ENCODE data around the gene GUCA1A.
A peak's percentile ranks its signal among the peaks of the same experiment; 100 is the strongest.
"Not testable (repeated sequence)": the region's sequence is repeated elsewhere in the genome, so short reads cannot be mapped to it uniquely, and the experiment has no call there.

The GUCA1A gene

GRCh38 chr6:42202131-42202915, 29.2 kb downstream of the GUCA1A start:
- peaks cover 16 to 20% of the 10 kb centered on the region in 2 donors for H3K4me1 ChIP-seq (ENCODE audit: control insufficient read depth in 1 of 2, insufficient read depth in 2 of 2, low read length in 2 of 2)
- H3K27me3 ChIP-seq (ENCODE audit: control insufficient read depth in 1 of 2, insufficient read depth in 2 of 2, low read length in 2 of 2); H3K9ac ChIP-seq (ENCODE audit: low read depth in 1 of 2, low read length in 2 of 2); H3K4me3 ChIP-seq (ENCODE audit: low read depth in 1 of 2, low read length in 2 of 2); H3K27ac ChIP-seq (ENCODE audit: low read depth, low read length); H3K36me3 ChIP-seq (ENCODE audit: control insufficient read depth in 1 of 2, insufficient read depth in 2 of 2, low read length in 2 of 2); H3K9me3 ChIP-seq (ENCODE audit: control insufficient read depth in 1 of 2, low read length in 2 of 2): not testable (repeated sequence)

- no peak overlapping the region for H3K27ac ChIP-seq (ENCODE audit: low read depth, low read length)
- no peaks in the 10 kb centered on the region for H3K27me3 ChIP-seq (ENCODE audit: control insufficient read depth in 1 of 2, insufficient read depth in 2 of 2, low read length in 2 of 2)
- H3K9ac ChIP-seq (ENCODE audit: low read depth in 1 of 2, low read length in 2 of 2) = no peak overlapping the region
- H3K36me3 ChIP-seq (ENCODE audit: control insufficient read depth in 1 of 2, insufficient read depth in 2 of 2, low read length in 2 of 2) = peaks cover 2 to 12% of the 10 kb centered on the region in 2 donors
- no peak overlapping the region for H3K4me3 ChIP-seq (ENCODE audit: low read depth in 1 of 2, low read length in 2 of 2)
- H3K9me3 ChIP-seq (ENCODE audit: control insufficient read depth in 1 of 2, low read length in 2 of 2) = peaks cover 0 to 3% of the 10 kb centered on the region in 2 donors
- peaks cover 8 to 12% of the 10 kb centered on the region in 2 donors for H3K4me1 ChIP-seq (ENCODE audit: control insufficient read depth in 1 of 2, insufficient read depth in 2 of 2, low read length in 2 of 2)
Observed at GRCh38 chr6:42203183-42203582, 30.0 kb downstream of the GUCA1A start.

- Histone ChIP-seq H3K4me3 (ENCODE audit: low read depth in 1 of 2, low read length in 2 of 2) (peak overlapping the region in 1 of 2 donors; percentile 43), H3K27ac (ENCODE audit: low read depth, low read length) (no peak overlapping the region), H3K9ac (ENCODE audit: low read depth in 1 of 2, low read length in 2 of 2) (no peak overlapping the region), H3K27me3 (ENCODE audit: control insufficient read depth in 1 of 2, insufficient read depth in 2 of 2, low read length in 2 of 2) (no peaks in the 10 kb centered on the region), H3K4me1 (ENCODE audit: control insufficient read depth in 1 of 2, insufficient read depth in 2 of 2, low read length in 2 of 2) (peaks cover 8 to 11% of the 10 kb centered on the region in 2 donors), H3K36me3 (ENCODE audit: control insufficient read depth in 1 of 2, insufficient read depth in 2 of 2, low read length in 2 of 2) (peaks cover 10 to 28% of the 10 kb centered on the region in 2 donors), H3K9me3 (ENCODE audit: control insufficient read depth in 1 of 2, low read length in 2 of 2) (no peaks in the 10 kb centered on the region)
Observed at GRCh38 chr6:42204768-42205282, 31.7 kb downstream of the GUCA1A start.

GRCh38 chr6:42207559-42207958, 34.4 kb downstream of the GUCA1A start:
- not testable (repeated sequence) for H3K4me1 ChIP-seq (ENCODE audit: control insufficient read depth in 1 of 2, insufficient read depth in 2 of 2, low read length in 2 of 2); H3K9ac ChIP-seq (ENCODE audit: low read depth in 1 of 2, low read length in 2 of 2); H3K9me3 ChIP-seq (ENCODE audit: control insufficient read depth in 1 of 2, low read length in 2 of 2); H3K27me3 ChIP-seq (ENCODE audit: control insufficient read depth in 1 of 2, insufficient read depth in 2 of 2, low read length in 2 of 2); H3K4me3 ChIP-seq (ENCODE audit: low read depth in 1 of 2, low read length in 2 of 2); H3K27ac ChIP-seq (ENCODE audit: low read depth, low read length)
- peaks cover 27 to 51% of the 10 kb centered on the region in 2 donors for H3K36me3 ChIP-seq (ENCODE audit: control insufficient read depth in 1 of 2, insufficient read depth in 2 of 2, low read length in 2 of 2)

GRCh38 chr6:42210551-42210950, 37.4 kb downstream of the GUCA1A start:
- Histone ChIP-seq H3K4me1 (ENCODE audit: control insufficient read depth in 1 of 2, insufficient read depth in 2 of 2, low read length in 2 of 2) (peaks cover 0 to 2% of the 10 kb centered on the region in 2 donors), H3K36me3 (ENCODE audit: control insufficient read depth in 1 of 2, insufficient read depth in 2 of 2, low read length in 2 of 2) (peaks cover 36 to 66% of the 10 kb centered on the region in 2 donors), H3K9ac (ENCODE audit: low read depth in 1 of 2, low read length in 2 of 2) (no peak overlapping the region), H3K4me3 (ENCODE audit: low read depth in 1 of 2, low read length in 2 of 2) (no peak overlapping the region), H3K9me3 (ENCODE audit: control insufficient read depth in 1 of 2, low read length in 2 of 2) (no peaks in the 10 kb centered on the region), H3K27me3 (ENCODE audit: control insufficient read depth in 1 of 2, insufficient read depth in 2 of 2, low read length in 2 of 2) (no peaks in the 10 kb centered on the region), H3K27ac (ENCODE audit: low read depth, low read length) (no peak overlapping the region)

GRCh38 chr6:42211726-42212125, 38.6 kb downstream of the GUCA1A start:
- Histone ChIP-seq H3K36me3 (ENCODE audit: control insufficient read depth in 1 of 2, insufficient read depth in 2 of 2, low read length in 2 of 2) (peaks cover 36 to 60% of the 10 kb centered on the region in 2 donors), H3K4me1 (ENCODE audit: control insufficient read depth in 1 of 2, insufficient read depth in 2 of 2, low read length in 2 of 2) (peaks cover 0 to 9% of the 10 kb centered on the region in 2 donors), H3K27ac (ENCODE audit: low read depth, low read length) (no peak overlapping the region), H3K9ac (ENCODE audit: low read depth in 1 of 2, low read length in 2 of 2) (no peak overlapping the region), H3K27me3 (ENCODE audit: control insufficient read depth in 1 of 2, insufficient read depth in 2 of 2, low read length in 2 of 2) (no peaks in the 10 kb centered on the region), H3K4me3 (ENCODE audit: low read depth in 1 of 2, low read length in 2 of 2) (no peak overlapping the region), H3K9me3 (ENCODE audit: control insufficient read depth in 1 of 2, low read length in 2 of 2) (no peaks in the 10 kb centered on the region)

GRCh38 chr6:42212442-42212841, 39.3 kb downstream of the GUCA1A start:
- Histone ChIP-seq H3K27me3 (ENCODE audit: control insufficient read depth in 1 of 2, insufficient read depth in 2 of 2, low read length in 2 of 2) (no peaks in the 10 kb centered on the region), H3K36me3 (ENCODE audit: control insufficient read depth in 1 of 2, insufficient read depth in 2 of 2, low read length in 2 of 2) (peaks cover 36 to 59% of the 10 kb centered on the region in 2 donors), H3K4me3 (ENCODE audit: low read depth in 1 of 2, low read length in 2 of 2) (no peak overlapping the region), H3K9ac (ENCODE audit: low read depth in 1 of 2, low read length in 2 of 2) (no peak overlapping the region), H3K9me3 (ENCODE audit: control insufficient read depth in 1 of 2, low read length in 2 of 2) (no peaks in the 10 kb centered on the region), H3K27ac (ENCODE audit: low read depth, low read length) (no peak overlapping the region), H3K4me1 (ENCODE audit: control insufficient read depth in 1 of 2, insufficient read depth in 2 of 2, low read length in 2 of 2) (peaks cover 0 to 15% of the 10 kb centered on the region in 2 donors)

GRCh38 chr6:42216495-42216894, 43.3 kb downstream of the GUCA1A start:
- H3K27me3 ChIP-seq (ENCODE audit: control insufficient read depth in 1 of 2, insufficient read depth in 2 of 2, low read length in 2 of 2); H3K9me3 ChIP-seq (ENCODE audit: control insufficient read depth in 1 of 2, low read length in 2 of 2); H3K27ac ChIP-seq (ENCODE audit: low read depth, low read length): not testable (repeated sequence)
- Histone ChIP-seq H3K9ac (ENCODE audit: low read depth in 1 of 2, low read length in 2 of 2) (peak overlapping the region in 1 of 2 donors; percentile 88), H3K4me3 (ENCODE audit: low read depth in 1 of 2, low read length in 2 of 2) (peak overlapping the region; percentile 92 to 93), H3K36me3 (ENCODE audit: control insufficient read depth in 1 of 2, insufficient read depth in 2 of 2, low read length in 2 of 2) (peaks cover 15 to 25% of the 10 kb centered on the region in 2 donors), H3K4me1 (ENCODE audit: control insufficient read depth in 1 of 2, insufficient read depth in 2 of 2, low read length in 2 of 2) (peaks cover 0 to 15% of the 10 kb centered on the region in 2 donors)

GRCh38 chr6:42217157-42217518, 44.0 kb downstream of the GUCA1A start:
- no peak overlapping the region for H3K27ac ChIP-seq (ENCODE audit: low read depth, low read length)
- H3K4me1 ChIP-seq (ENCODE audit: control insufficient read depth in 1 of 2, insufficient read depth in 2 of 2, low read length in 2 of 2) = peaks cover 0 to 15% of the 10 kb centered on the region in 2 donors
- peak overlapping the region; percentile 79 to 88 for H3K9ac ChIP-seq (ENCODE audit: low read depth in 1 of 2, low read length in 2 of 2)
- no peaks in the 10 kb centered on the region for H3K9me3 ChIP-seq (ENCODE audit: control insufficient read depth in 1 of 2, low read length in 2 of 2)
- H3K36me3 ChIP-seq (ENCODE audit: control insufficient read depth in 1 of 2, insufficient read depth in 2 of 2, low read length in 2 of 2) = peaks cover 12 to 19% of the 10 kb centered on the region in 2 donors
- peak overlapping the region; percentile 92 to 93 for H3K4me3 ChIP-seq (ENCODE audit: low read depth in 1 of 2, low read length in 2 of 2)
- no peaks in the 10 kb centered on the region for H3K27me3 ChIP-seq (ENCODE audit: control insufficient read depth in 1 of 2, insufficient read depth in 2 of 2, low read length in 2 of 2)

GRCh38 chr6:42217519-42218367, 44.6 kb downstream of the GUCA1A start, which contains the start of gene MRPS10:
TSS of gene MRPS10 (minus strand) at chr6:42217861. CDS start at chr6:42217849, 12 bp downstream.
- H3K4me3 ChIP-seq (ENCODE audit: low read depth in 1 of 2, low read length in 2 of 2) = peak within 1 kb of the TSS; percentile 92 to 93
- no peaks in the 10 kb centered on the region for H3K9me3 ChIP-seq (ENCODE audit: control insufficient read depth in 1 of 2, low read length in 2 of 2)
- no peak within 1 kb of the TSS for H3K27ac ChIP-seq (ENCODE audit: low read depth, low read length)
- peak within 1 kb of the TSS; percentile 79 to 88 for H3K9ac ChIP-seq (ENCODE audit: low read depth in 1 of 2, low read length in 2 of 2)
- H3K4me1 ChIP-seq (ENCODE audit: control insufficient read depth in 1 of 2, insufficient read depth in 2 of 2, low read length in 2 of 2) = peaks cover 0 to 15% of the 10 kb centered on the region in 2 donors
- no peaks in the 10 kb centered on the region for H3K27me3 ChIP-seq (ENCODE audit: control insufficient read depth in 1 of 2, insufficient read depth in 2 of 2, low read length in 2 of 2)
- peaks cover 7 to 13% of the 10 kb centered on the region in 2 donors for H3K36me3 ChIP-seq (ENCODE audit: control insufficient read depth in 1 of 2, insufficient read depth in 2 of 2, low read length in 2 of 2)
